CD4-positive, alpha-beta T cell treated with Interleukin-6 for 4 hours (primary cell): ENCODE data around the gene INPP5K.

Experiments
- DNase-seq: peaks from one replicate; pipeline ENCODE4 v3.0.0-alpha.2; 2020; ENCODE audit warnings: mixed read lengths

Gene INPP5K

GRCh38 chr17:1484676-1485422 is 31.6 kb downstream of the INPP5K start:
- peak; percentile 51 for DNase-seq

DNA sequence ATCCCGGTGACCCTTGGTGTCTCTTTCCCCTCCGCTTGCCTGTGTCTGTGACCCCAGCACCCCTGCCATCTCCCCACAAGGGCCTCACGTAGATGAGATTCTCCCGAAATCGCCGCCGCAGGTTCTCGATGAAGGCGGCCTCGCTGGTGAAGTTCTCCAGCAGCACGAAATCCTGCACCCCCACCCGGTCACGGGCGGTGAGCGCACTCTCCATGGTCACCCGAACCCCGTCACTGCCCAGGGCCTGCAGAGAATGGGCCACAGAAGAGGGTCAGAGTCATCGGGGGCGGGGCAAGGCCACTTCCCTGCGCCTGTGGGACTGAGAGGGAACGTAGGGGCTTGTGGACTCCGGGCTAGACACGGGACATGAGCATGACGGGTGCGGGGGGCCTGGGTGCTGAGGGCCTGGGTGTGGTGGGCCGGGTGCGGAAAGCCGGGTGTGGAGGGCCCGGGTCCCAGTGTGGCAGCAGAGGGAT is 32.3 kb downstream of the INPP5K start:
- no peak for DNase-seq

GRCh38 chr17:1482680-1483079 is 33.7 kb downstream of the INPP5K start:
- no peak for DNase-seq

GRCh38 chr17:1481736-1482135 is 34.7 kb downstream of the INPP5K start:
- DNase-seq = no peak

- no peak for DNase-seq
Measured at GRCh38 chr17:1480747-1481465, 35.5 kb downstream of the INPP5K start.

GRCh38 chr17:1478418-1478817 is 38.0 kb downstream of the INPP5K start:
- no peak for DNase-seq

GRCh38 chr17:1475321-1475854 is 41.0 kb downstream of the INPP5K start:
- no peak for DNase-seq

- no peak for DNase-seq
Measured at GRCh38 chr17:1474402-1475189, 41.8 kb downstream of the INPP5K start.

DNA sequence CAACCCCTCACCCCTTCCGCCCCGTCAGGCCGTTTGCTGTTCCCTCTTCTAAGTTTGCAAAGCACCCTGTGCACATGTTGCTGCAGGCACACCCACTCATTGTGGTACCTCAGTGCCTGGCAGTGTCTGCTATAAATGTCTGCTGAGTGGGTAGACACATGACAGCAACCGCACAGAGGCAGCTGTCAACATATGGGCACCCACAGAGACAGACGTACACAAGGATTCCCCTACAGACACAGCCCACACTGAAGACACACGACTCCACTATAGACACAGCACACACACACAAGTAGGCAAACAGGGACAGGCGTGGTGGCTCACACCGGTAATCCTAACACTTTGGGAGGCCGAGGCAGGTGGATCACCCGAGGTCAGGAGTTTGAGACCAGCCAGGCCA is 42.6 kb downstream of the INPP5K start:
- DNase-seq = peak; percentile 43

DNA sequence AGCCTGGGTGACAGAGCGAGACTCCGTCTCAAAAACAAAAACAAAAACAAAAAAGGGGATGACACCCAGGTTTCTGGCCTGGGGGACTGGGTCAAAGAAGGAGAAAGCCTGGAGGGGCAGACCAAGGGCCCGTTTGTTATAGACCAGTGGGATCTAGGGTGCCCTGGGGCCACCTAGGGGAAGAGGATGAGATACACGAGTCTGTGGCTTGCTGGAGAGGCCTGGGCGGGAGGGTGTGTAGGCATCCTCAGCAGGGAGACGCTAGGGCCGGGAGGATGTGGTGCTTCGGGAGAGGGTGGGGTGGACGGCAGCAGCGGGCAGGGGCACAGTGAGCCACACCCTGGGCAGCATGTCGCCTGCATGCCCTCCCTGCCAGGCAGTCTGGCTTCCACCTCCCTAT is 43.2 kb downstream of the INPP5K start:
- DNase-seq = peak; percentile 59

GRCh38 chr17:1471911-1472821 is 44.2 kb downstream of the INPP5K start:
- DNase-seq = no peak

GRCh38 chr17:1471490-1471889 is 44.9 kb downstream of the INPP5K start:
- no peak for DNase-seq

GRCh38 chr17:1470755-1471462 is 45.5 kb downstream of the INPP5K start:
- no peak for DNase-seq

GRCh38 chr17:1470071-1470754 is 46.2 kb downstream of the INPP5K start:
- DNase-seq = no peak

GRCh38 chr17:1469231-1469852 is 47.1 kb downstream of the INPP5K start:
- no peak for DNase-seq

- no peak for DNase-seq
Measured at GRCh38 chr17:1467898-1468492, 48.4 kb downstream of the INPP5K start.

- no peak for DNase-seq
Measured at GRCh38 chr17:1467258-1467657, 49.2 kb downstream of the INPP5K start.

DNA sequence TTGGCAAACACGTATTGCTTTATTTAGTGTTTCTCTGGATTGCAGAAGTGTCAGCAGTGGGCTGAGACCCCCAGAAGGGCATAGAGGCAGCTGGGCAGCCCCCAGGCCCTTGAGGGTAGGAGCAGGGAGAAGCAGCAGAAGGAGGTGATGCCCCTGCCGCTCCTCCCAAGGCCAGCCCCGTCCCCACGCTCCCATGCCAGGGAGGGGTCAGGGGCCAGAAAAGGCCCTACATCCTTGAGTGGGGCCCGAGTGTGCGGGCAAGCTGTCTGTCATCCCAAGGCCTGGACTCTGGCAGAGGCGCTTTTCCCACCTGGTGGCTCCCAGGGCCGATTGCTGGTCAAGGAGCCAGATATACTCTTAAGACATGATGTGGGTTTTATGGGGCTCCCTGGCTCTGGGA is 52.2 kb downstream of the INPP5K start:
- DNase-seq = no peak

DNA sequence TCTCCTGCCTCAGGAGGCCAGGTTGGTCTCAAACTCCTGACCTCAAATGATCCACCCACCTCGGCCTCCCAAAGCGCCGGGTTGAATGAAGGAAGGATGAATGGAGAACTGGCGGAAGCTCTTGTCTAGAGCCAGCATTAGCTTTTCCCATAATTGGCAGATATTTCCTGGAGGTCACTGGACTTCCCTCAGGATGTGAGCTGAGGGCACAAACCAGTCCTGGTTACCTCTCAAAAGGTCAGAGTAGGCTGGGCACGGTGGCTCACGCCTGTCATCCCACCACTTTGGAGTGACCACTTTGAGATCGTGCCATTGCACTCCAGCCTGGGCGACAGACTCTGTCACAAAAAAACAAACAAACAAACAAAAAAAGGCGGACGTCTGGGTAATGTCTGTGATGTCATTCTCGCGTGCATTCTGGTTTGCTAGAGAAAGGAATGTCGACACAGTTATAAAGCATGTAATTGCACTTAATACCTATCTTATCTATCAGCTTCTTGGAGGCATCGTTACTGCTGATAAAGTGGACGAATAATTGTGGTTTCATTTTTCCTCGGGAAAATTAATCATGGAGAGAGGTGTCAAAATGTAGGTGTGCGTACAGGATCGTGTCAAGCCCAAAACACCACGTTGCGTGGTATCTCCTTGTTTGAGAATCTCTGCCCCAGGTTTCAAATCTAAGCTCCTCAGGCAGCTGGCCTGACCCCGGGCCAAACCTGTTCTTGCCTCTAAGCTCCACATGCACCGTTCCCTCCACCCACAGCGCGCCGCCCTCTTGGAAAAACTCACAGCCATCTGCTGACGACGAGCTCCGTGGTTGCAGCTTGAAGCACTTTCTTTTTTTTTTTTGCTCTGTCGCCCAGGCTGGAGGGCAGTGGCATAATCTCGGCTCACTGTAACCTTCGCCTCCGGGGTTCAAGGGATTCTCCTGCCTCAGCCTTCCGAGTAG is 54.0 kb downstream of the INPP5K start:
- DNase-seq = no peak
